GM12891 (cell line): ENCODE measurements around the gene ATN1. TPM values are rescaled to one million over a fixed set of nuclear protein-coding genes. Genes with fewer than 3 reads are reported as not detected.
A peak's percentile ranks its signal among the peaks of the same experiment; 100 is the strongest.
"Not testable (repeated sequence)": the region's sequence is repeated elsewhere in the genome, so short reads cannot be mapped to it uniquely, and the experiment has no call there.

Experiments used
- DNase-seq: peaks from one replicate; pipeline ENCODE4 v3.0.0; 2011; ENCODE audit warnings: low spot score; ENCODE audit not compliant: insufficient read length
- FAIRE-seq: peaks from 2 replicates; lab custom pipeline; 2011; peaks lifted over from hg19 to GRCh38; lab: Jason Lieb, UNC
- PAX5 ChIP-seq: IDR thresholded peaks from 2 replicates; pipeline ENCODE4 v1.6.1; 2011; ENCODE audit warnings: low read length, moderate library complexity, mild to moderate bottlenecking; ENCODE audit not compliant: insufficient read depth, severe bottlenecking
- POLR2A ChIP-seq: IDR thresholded peaks from 2 replicates; pipeline ENCODE4 v1.6.1; 2011; ENCODE audit warnings: low read depth, low read length, control low read depth
- POLR2AphosphoS5 ChIP-seq: IDR thresholded peaks from 2 replicates; pipeline ENCODE4 v1.6.1; 2011; ENCODE audit warnings: low read depth, low read length, control low read depth
- POU2F2 ChIP-seq: IDR thresholded peaks from 2 replicates; pipeline ENCODE4 v1.6.1; 2011; ENCODE audit warnings: low read depth, mild to moderate bottlenecking, control low read depth, low read length, moderate library complexity
- SPI1 ChIP-seq: IDR thresholded peaks from 2 replicates; pipeline ENCODE4 v1.6.1; 2011; ENCODE audit warnings: low read depth, low read length, control low read depth
- TAF1 ChIP-seq: IDR thresholded peaks from 2 replicates; pipeline ENCODE4 v1.6.1; 2011; ENCODE audit warnings: low read depth, low read length, control low read depth
- polyA plus RNA-seq: library from polyadenylated mRNA; unstranded; fragments of >200 nt; gene quantifications from one replicate; pipeline ENCODE4 v1.2.1, GENCODE V29; 2012; ENCODE audit warnings: low read depth, missing spikeins, inconsistent platforms; ENCODE audit not compliant: missing spikeins

ATN1 gene, protein sequence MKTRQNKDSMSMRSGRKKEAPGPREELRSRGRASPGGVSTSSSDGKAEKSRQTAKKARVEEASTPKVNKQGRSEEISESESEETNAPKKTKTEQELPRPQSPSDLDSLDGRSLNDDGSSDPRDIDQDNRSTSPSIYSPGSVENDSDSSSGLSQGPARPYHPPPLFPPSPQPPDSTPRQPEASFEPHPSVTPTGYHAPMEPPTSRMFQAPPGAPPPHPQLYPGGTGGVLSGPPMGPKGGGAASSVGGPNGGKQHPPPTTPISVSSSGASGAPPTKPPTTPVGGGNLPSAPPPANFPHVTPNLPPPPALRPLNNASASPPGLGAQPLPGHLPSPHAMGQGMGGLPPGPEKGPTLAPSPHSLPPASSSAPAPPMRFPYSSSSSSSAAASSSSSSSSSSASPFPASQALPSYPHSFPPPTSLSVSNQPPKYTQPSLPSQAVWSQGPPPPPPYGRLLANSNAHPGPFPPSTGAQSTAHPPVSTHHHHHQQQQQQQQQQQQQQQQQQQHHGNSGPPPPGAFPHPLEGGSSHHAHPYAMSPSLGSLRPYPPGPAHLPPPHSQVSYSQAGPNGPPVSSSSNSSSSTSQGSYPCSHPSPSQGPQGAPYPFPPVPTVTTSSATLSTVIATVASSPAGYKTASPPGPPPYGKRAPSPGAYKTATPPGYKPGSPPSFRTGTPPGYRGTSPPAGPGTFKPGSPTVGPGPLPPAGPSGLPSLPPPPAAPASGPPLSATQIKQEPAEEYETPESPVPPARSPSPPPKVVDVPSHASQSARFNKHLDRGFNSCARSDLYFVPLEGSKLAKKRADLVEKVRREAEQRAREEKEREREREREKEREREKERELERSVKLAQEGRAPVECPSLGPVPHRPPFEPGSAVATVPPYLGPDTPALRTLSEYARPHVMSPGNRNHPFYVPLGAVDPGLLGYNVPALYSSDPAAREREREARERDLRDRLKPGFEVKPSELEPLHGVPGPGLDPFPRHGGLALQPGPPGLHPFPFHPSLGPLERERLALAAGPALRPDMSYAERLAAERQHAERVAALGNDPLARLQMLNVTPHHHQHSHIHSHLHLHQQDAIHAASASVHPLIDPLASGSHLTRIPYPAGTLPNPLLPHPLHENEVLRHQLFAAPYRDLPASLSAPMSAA (N-terminal part only)
- polyA plus RNA-seq, result 27.4 TPM

DNA sequence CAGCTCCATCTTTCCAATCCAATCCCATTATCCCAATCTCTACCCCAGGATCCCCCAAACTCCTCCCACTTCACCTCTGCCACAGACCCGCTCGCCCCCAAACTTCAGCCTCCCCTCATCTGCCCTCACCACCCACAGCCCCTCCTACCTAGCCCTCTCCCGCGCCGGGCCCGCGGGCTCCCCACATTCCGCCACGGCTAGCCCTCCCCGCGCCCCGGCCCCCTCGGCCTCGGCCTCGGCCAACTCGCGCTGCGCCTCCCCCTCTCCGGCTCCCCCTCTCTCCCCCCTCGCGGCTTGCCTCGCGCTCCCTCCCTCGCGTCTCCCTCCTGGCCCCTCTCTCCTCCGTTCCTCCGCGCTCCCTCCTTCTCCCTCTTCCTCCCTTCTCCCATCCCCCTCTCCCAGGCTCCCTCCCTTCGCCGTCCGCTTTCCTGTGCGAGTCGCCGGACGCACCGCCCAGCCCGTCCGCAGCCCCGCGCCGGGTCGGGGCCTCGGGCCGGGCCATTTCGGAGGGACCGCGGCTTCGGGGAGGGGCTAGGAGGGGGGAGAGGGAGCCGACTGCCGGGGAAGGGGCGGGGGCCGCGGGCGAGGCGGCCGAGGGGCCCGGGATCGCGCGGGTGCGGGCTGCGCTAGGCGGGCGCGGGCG, at the start of gene ATN1:
Gene ATN1, plus strand, starts transcription at position 581 of the 643 bp plus-strand sequence. CDS start 6,043 bp downstream, outside the sequence.
- peak; percentile 66 for DNase-seq
- FAIRE-seq, result peak; percentile 35
- TF ChIP-seq POLR2A (peak; percentile 32; the same call in 1 of the 2 replicates), TAF1 (no peak)

DNA sequence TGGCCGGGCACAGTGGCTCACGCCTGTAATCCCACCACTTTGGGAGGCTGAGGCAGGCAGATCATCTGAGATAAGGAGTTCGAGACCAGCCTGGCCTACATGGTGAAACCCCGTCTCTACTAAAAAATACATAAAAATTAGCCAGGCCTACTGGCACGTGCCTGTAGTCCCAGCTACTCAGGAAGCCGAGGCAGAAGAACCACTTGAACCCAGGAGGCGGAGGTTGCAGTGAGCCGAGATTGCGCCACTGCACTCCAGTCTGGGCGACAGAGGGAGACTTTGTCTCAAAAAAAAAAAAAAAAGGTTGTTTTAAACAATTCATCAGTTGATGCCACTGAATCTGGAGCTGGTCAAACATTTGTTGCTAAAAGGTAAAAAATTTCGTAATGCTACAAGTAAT, 47.9 kb upstream of the ATN1 start:
- not testable (repeated sequence) for DNase-seq, FAIRE-seq

DNA sequence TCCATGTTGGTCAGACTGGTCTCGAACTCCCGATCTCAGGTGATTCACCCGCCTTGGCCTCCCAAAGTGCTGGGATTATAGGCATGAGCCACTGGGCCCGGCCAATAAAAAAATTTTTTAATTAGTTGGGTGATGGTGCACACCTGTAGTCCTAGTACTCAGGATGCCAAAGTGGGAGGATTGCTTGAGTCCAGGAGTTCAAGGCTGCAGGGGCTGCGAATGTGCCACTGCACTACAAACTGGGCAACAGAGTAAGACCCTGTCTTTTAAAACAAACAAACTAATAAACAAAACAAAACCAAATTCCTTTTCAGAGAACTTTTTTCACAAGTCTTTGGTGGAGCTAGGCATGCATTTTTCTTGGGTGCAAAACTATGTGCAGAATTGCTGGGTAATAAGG, 44.5 kb upstream of the ATN1 start:
- no peak for FAIRE-seq

DNA sequence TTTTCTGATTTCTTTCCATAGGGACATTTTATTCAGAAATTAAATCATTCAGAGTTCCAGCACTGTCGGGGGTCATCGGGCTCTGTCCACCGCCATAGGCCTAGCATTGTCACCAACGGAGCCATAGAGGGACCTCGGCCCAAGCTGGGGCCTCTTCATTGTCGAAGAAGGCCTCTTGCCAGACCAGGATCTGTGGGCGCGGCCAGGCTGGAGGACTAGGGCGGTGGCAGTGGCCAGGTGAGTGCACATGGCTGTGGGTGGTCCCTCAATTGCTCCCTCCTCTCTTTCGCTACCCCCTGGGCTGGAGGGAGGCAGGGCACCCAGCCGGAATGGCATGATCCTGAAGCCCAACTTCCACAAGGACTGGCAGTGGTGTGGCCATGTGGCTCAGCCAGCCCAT, 44.1 kb upstream of the ATN1 start:
- TF ChIP-seq PAX5 (no peak), POU2F2 (no peak), SPI1 (no peak), POLR2A (no peak), POLR2AphosphoS5 (no peak), TAF1 (no peak)
- no peak for DNase-seq
- no peak for FAIRE-seq

More for the DNA sequence above, 44.5 kb upstream of the ATN1 start:
- no peak for DNase-seq
- no peak for TF ChIP-seq POLR2AphosphoS5
- TF ChIP-seq PAX5, result no peak
- no peak for TF ChIP-seq SPI1
- no peak for TF ChIP-seq TAF1
- TF ChIP-seq POU2F2, result no peak
- TF ChIP-seq POLR2A, result no peak

DNA sequence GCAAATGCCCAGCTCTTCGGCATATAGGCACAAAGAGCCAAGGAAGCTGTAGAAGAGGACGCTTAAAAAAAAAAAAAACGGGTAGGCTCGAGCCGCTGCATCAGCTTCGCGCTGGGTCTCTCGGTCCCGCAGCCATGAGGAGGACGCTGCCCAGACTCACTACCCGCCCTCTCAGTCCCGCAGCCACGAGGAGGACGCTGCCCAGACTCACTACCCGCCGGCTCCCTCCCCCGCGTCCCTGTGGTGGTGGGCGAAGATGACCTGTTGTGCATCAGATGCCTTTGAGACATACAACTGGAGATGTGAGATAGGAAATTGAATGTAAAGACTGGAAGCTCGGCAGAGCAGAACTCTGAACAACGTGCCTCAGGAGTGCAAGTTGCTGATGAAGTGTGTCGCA, 43.2 kb upstream of the ATN1 start:
- TF ChIP-seq TAF1 (no peak), POLR2A (no peak), SPI1 (no peak), POLR2AphosphoS5 (no peak), POU2F2 (no peak), PAX5 (no peak)
- DNase-seq, result no peak
- FAIRE-seq, result no peak

DNA sequence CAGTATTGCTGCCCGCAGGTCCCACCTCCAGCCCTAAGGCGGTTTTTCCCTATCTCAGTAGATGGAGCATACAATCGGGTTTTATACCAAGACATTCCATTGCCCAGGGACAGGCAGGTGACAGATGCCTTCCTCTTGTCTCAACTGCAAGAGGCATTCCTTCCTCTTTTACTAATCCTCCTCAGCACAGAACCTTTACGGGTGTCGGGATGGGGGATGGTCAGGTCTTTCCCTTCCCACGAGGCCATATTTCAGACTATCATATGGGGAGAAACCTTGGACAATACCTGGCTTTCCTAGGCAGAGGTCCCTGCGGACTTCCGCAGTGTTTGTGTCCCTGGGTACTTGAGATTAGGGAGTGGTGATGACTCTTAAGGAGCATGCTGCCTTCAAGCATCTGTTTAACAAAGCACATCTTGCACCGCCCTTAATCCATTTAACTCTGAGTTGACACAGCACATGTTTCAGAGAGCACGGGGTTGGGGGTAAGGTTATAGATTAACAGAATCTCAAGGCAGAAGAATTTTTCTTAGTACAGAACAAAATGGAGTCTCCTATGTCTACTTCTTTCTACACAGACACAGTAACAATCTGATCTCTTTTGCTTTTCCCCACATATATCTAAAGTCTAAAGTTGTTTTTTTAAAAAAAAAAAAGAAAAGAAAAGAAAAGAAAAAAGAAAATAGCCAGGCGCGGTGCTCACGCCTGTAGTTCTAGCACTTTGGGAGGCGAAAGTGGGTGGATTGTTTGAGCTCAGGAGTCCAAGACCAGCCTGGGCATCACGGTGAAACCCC, 41.4 kb upstream of the ATN1 start:
- DNase-seq, FAIRE-seq: not testable (repeated sequence)

DNA sequence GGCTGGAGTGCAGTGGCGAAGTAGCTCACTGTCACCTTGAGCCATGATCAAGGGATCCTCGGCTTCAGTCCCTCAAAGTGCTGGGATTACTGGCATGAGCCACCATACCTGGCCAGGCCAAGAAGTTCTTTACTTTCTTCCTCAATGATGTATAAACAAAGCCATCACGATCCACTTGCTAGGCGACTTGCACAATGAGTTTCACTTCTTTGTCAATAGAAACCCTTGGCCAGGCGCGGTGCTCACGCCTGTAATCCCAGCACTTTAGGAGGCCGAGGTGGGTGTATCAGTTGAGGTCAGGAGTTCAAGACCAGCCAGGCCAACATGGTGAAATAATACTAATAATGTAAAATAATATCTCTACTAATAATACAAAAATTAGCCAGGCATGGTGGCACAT, 40.3 kb upstream of the ATN1 start:
- TF ChIP-seq POLR2A, result no peak
- no peak for FAIRE-seq
- DNase-seq, result no peak

DNA sequence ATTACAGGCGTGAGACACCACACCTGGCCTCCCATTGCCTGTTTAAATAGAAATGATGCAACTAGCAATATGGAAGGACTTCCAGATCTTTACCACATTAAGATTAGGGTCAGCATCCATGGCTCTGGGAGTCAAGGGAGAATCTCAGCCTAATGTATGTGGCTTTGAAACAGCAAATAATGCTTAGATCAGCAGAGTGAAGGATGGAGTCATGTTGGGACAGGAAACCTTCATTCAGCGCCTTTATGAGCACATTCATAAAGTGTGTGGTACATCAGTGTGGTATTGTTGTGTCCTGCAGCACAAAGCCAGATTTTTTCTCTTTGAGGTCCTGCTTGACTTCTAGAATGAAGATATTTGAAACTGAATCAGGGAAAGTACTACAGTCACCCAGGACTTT, 39.4 kb upstream of the ATN1 start:
- DNase-seq (no peak), FAIRE-seq (no peak)
- TF ChIP-seq SPI1 (no peak), POU2F2 (no peak), TAF1 (no peak), POLR2A (no peak), POLR2AphosphoS5 (no peak), PAX5 (no peak)

DNA sequence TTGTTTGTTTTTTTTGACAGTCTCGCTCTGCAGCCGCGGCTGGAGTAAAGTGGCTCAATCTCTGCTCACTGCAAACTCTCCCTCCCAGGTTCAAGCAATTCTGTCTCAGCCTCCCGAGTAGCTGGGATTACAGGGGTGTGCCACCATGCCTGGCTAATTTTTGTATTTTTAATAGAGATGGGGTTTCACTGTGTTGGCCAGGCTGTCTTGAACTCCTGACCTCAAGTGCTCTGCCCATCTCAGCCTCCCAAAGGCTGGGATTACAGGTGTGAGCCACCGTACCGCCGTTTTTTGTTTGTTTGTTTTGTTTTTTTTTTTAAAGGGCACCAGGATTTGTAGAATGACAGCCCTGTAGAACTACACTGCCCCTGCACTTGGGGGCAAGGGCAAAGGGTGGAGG, 39.0 kb upstream of the ATN1 start:
- FAIRE-seq, DNase-seq: not testable (repeated sequence)

DNA sequence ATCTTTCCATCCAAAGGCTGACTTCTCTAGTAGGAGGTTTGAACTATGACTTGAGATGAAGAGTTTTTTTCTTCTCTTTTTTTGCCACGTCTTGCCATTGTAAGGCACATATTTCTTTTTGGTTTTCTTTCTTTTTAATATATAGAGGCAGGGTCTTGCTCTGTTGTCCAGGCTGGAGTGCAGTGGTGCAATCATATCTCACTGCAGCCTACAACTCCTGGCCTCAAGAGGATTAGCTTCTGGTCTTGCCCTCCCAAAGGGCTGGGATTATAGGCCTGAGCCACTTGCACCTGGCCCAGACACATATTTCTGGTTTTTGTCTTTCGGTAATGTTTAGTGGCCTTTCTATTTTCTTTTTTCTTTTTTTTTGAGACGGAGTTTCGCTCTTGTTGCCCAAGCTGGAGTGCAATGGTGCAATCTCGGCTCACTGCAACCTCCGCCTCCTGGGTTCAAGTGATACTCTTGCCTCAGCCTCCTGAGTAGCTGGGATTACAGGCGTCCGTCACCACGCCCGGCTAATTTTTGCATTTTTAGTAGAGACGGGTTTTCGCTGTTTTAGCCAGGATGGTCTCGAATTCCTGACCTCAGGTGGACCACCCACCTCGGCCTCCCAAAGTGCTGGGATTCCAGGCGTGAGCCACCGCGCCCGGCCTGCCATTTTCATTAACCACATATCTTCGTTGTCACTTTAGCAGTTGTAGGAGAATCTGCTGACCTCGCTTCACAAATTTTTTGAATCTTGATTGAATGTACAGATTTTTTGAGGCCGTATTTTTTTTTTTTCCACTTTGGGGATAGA, 37.8 kb upstream of the ATN1 start:
- FAIRE-seq, DNase-seq: not testable (repeated sequence)
